ELR (cell line): ENCODE results near the gene B3GNT2.
A peak's percentile ranks its signal among the peaks of the same experiment; 100 is the strongest.
"Not testable (repeated sequence)": the region's sequence is repeated elsewhere in the genome, so short reads cannot be mapped to it uniquely, and the experiment has no call there.

Source experiments
- DNase-seq: peaks from one replicate; pipeline ENCODE4 v3.0.0-alpha.2; 2015; ENCODE audit warnings: low read depth

The B3GNT2 gene

DNA sequence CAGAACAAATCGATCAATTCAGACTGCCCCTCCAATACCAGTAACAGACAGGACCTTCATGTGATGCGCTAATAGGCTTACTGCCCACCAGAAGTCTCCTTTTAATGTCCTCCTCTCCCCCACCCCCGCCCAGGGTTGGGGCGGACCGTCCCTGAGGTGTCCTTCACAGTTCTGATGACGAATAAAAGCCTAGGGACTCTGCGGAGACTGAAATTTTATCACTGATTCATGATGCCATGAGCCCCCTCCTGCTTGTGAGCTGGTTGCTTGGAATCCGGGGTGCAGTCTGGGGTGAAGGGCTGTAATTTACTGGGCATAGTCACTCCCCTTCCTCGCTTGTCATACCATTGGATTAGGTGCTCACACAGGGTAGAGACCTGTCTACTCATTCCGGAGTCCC lies 42.3 kb downstream of the B3GNT2 start:
- no peak for DNase-seq

DNA sequence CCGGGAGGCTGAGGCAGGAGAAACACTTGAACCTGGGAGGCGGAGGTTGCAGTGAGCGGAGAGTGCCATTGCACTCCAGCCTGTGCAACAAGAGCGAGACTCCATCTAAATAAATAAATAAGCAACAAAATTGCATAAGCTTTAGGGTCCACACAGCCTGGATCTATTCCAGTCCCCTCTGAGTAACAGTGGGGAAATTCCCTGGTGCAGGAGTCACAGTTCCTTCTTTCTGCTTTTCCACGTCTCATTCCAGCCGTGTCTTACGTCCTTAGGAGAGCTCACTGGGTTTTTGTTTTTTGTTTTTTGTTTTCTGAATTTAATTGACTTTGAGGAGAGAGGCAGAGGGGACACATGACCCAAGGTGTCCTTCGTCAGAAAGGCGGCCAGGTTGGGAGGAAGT lies 44.6 kb downstream of the B3GNT2 start:
- DNase-seq = no peak

DNA sequence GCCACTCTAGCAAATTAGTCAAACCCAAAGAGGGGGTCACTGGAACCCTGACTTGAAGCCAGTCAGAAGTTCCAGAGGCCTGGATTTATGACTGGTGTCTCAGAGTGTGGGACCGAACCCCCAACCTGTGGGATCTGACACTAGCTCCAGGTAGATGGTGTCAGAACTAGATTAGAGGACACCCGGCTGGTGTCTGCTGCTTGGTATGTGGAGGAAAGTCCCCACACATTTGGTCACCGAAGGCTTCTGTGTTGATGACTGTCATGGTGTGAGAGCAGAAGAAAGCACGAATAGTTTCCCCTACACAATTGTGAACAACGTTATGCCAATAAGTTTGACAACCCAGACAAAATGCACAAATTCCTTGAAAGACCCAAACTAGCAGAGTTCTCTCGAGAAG lies 48.1 kb downstream of the B3GNT2 start:
- no peak for DNase-seq

DNA sequence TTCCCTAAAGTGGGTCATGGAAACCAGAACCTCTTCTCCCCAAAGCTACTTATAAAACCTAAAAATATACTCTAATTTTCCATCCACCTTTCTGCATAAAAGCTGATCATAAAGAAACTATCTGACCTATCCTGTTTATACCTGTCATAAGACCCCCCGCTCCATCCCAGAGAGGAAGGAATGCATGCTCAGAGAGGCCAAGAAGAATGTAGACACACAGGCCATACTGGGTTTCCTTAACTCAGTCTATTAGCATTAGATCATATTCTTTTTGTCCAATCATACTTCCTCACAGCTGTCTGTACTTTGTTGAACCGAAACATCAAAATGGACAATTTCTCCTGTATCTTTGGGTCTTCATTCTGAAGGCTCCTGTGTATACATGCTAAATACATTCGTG lies 52.3 kb downstream of the B3GNT2 start:
- no peak for DNase-seq

DNA sequence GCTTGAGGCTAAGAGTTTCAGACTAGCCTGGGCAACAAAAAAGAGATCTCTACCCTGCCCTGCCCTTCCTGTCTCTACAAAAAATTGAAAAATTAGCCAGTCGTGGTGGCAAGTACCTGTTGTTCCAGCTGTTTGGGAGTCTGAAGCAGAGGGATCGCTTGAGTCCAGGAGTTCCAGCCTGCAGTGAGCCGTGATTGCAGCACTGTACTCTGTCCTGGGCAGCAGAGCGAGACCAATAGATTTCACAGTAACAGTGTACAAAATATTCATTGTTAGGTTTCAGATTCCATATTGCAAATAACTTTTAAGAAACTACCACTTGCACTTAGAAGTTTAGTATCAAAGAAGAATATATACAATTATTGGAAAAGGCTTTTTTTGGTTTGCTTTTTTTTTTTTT lies 54.3 kb downstream of the B3GNT2 start:
- no peak for DNase-seq

DNA sequence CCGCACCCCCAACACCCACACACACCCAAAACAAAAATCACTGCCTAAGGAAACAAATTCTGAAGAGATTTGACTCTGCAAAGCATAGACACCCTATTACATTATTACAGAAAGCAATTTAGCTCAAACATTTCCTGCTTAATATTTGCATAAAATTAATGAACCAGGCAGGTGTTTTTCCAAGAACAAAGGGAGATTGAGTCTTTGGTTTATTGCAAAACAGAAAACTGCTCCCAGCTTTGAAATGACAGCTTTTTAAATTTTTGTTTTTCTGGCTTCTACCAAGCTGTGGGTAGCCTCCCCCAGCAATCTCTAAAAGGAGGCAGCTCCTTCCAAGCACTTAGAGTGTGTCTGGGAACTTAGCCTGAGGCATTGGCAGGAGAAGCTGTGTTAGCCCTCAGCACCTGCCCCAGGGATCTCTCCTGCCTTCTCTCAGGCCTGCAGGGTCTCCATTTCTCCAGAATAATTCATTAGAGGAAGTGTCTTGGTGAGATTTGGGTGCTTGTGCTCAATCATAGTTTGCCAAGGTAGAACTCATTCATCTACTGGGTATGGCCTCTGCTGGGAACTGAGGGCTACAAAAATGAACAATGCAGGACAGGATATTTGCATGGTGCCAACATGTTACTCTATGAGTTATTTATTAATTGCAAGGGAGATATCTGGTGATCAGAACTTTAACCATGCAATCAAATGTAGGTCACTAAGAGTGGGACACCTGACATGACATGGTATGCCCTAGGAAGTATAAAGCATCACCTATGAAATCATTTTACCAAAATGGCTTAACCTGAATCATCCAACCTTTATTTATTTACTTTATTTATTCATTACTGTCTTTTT lies 58.7 kb downstream of the B3GNT2 start:
- no peak for DNase-seq

DNA sequence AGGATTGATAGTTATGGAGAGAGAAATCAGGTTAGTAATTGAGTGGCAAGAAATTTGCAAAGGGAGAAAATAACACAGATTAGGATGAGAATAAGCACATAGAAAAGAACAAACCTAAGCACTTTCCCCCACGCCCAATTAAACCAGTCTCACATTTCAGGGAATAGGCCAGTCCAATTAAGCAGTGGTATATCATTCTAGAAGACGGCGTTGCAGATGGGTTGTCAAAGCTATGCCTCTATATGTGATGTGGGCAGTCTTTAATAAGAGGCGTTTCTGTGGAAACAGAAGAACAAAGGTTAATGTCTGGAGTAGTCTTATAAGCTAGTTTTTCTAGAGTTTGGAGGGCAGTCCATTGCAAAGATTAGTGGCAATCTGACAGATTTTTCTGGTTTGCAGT lies 61.6 kb downstream of the B3GNT2 start:
- no peak for DNase-seq

DNA sequence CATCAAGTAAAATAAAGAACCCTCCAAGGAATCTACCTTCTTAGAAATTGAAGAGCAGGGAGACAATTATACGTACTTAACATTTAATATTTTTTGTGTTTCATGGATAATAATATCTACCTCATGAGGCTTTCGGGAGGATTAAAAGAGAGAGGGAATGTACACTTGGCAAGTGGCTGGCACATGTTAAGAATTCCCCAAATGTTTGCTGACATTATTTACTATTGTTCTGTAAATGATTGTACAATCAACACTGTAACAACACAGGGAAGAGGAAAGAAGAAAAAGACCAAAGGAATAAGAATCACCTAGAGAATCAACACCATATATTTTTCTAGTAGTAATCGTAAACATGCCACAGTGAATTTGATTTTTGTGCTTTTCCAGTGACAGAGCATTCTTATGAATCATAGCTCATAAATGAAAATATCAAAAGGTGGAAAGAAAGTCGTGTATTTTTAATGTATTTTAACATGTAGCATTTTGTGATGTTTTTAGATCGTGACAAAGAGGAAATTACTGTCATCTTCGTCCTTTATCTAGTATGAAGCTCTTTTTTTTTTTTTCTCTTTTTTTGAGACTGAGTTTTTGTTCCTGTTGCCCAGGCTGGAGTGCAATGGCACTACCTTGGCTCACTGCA lies 67.3 kb downstream of the B3GNT2 start:
- no peak for DNase-seq

DNA sequence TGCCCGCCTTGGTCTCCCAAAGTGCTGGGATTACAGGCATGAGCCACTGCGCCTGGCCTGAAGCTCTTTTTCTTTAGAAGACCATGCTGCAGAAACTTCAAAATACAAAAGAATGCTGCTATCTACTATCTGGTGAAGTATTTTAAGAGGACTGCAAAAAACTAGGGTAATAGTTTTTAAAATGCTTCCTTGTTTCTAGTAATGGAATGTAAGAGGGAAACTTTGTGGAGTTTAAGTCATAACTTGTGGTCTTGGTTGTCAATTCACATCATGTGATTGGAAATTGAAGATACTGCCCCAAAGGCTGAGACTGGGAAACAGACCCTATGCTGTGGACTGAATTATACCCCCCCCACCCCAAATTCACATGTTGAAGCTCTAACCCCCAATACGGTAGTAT lies 68.3 kb downstream of the B3GNT2 start:
- no peak for DNase-seq

DNA sequence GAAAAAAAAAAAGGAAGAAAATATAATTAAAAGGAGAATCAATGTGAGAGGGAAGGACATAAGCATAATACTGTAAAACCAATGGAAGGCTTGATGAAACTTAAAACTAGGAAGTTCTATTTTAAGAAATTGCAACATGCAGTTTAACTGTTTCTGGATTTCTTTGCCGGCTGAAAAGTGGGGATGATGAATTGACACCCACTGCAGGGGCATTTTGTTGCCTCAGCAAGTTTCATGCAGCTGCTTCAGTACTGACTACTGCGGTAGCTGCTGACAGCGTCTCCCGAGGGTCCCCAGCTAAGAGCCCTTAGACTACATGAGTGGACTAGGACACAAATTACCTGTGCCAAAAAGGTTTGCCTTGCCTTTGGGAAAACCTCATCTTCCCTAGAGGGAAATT lies 69.2 kb downstream of the B3GNT2 start:
- DNase-seq = no peak

DNA sequence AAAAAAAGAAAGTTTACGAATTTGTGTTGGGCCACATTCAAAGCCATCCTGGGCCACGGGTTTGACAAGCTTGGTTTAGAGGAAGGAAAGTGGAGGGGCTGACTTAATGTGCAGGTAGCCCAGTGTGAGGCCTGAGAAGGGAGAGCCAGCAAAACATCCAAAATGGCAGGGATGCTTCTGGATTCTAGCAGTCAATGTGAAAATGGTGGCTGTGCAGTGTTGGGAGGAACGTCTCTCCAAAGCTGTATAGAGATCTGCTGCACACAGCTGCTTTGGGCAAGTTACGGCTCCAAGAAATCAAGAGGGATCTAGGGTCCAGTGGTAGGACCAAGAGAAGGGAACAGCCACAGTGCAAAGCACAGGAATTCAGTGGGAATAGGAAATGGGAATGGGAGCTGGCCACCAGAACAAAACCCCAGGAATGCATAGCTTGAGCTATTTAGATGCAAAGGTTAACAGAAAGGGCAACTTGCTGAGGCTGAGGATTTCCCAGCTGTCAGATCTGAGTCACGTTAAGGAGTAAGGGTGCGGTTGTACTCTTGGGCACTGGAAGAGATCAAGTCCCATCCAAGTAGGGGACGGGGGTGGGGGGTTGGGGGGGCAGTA lies 70.6 kb downstream of the B3GNT2 start:
- DNase-seq = peak; percentile 81

DNA sequence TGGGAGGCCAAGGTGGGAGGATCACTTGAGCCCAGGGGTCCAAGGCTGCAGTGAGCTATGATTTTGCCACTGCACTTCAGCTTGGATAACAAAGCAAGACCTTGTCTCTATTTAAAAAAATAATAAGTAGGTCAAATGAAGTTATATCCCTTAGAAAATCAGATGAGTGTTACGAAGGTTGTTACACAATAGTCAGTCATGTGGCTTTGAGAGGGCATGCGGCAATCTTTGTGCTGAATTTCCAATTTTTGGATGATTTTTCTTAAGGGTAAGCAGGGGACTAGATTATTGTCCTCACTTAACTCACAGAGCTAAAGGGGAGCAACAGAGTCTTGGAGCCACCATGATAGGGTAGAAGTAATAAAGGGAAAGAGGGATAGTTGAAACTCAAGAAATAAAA lies 71.8 kb downstream of the B3GNT2 start:
- no peak for DNase-seq

DNA sequence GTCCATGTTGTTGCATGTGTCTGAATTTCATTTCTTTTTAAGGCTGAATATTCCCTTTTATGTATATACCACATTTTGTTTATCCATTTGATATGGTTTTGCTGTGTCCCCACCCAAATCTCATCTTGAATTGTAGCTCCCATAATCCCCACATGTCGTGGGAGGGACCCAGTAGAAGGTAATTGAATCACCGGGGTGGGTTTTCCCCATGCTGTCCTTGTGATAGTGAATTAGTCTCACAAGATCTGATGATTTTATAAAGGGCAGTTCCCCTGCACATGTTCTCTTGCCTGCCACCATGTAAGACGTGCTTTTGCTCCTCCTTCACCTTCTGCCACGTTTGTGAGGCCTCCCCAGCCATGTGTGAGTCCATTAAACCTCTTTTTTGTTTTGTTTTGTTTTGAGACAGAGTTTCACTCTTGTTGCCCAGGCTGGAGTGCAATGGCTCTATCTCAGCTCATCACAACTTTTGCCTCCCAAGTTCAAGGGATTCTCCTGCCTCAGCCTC lies 72.8 kb downstream of the B3GNT2 start:
- not testable (repeated sequence) for DNase-seq

DNA sequence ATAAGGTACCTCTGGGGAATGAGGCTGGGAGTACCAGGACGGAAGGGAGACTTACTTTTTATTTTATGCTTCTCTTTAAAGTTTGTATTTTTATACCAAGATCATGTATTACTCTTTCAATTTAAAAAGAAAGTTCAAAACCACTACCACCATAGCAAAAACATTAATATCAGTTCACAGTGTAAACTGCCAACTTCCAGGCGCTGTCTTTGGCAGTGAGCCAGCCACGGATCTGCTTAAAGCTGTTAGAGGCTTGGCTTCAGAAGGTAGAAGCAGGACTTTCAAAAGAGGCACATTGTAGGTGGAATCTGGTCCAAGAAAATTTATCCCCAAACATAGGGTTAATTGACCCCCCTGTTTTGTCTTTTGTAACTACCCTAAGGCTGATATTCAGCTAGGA lies 74.8 kb downstream of the B3GNT2 start:
- no peak for DNase-seq
